ENCODE measurements around the gene B3GNT3. TPM values are rescaled to one million over a fixed set of nuclear protein-coding genes. Genes with fewer than 3 reads are reported as not detected.

The B3GNT3 gene
- polyA plus RNA-seq, 3 donors: not detected

DNA sequence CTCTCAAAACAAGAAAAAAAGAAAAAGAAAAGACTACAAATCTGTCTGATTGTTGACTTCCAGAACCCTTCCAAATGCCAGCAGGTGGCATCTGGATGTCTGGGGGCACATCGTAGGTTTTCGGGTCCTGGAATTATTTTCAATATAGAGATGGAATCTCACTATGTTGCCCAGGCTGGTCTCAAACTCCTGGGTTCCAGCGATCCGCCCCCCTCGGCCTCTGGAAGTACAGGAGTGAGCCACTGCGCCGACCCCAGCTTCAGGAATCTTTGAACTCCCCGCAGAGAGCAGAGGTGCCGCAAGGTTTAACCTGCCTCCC is 567 bp upstream of the B3GNT3 start:
- Histone ChIP-seq H2AFZ (ENCODE audit: insufficient read depth, low read depth, low read length, poor library complexity, severe bottlenecking) (peak overlapping the region; percentile 76), H3K9ac (ENCODE audit: insufficient read depth, low read length, poor library complexity, severe bottlenecking) (peak overlapping the region; percentile 55), H3K27ac (ENCODE audit: low read depth in 1 of 2, low read length in 2 of 2) (no peak overlapping the region), H3K36me3 (replicated peaks in 1 of 2; ENCODE audit: control insufficient read depth in 1 of 2, insufficient read depth in 2 of 2, low read length in 2 of 2) (peaks cover 0 to 2% of the 10 kb centered on the region in 2 donors), H4K20me1 (ENCODE audit: insufficient read depth, low read length) (no peaks in the 10 kb centered on the region), H3K4me1 (ENCODE audit: control insufficient read depth in 1 of 2, insufficient read depth in 2 of 2, low read length in 2 of 2) (peaks cover 10 to 13% of the 10 kb centered on the region in 2 donors), H3K4me2 (replicated peaks; ENCODE audit: extremely low read depth, low read length, poor library complexity, severe bottlenecking) (peak overlapping the region; percentile 76), H3K4me3 (replicated peaks in 1 of 3; ENCODE audit: low read depth in 2 of 3, low read length in 3 of 3) (peak overlapping the region in 1 of 3 experiments; percentile 63), H3K9me3 (replicated peaks in 1 of 2; ENCODE audit: control insufficient read depth in 1 of 2, insufficient read depth in 1 of 2, low read length in 2 of 2) (no peaks in the 10 kb centered on the region), H3K79me2 (ENCODE audit: insufficient read depth, low read length) (no peaks in the 10 kb centered on the region), H3K27me3 (ENCODE audit: control insufficient read depth in 2 of 2, insufficient read depth in 2 of 2, low read length in 2 of 2) (peaks cover 9 to 38% of the 10 kb centered on the region in 2 donors)
- Mint-ChIP-seq H3K27me3 (ENCODE audit: low read depth in 3 of 3) (peaks cover 52 to 73% (median 69%) of the 10 kb centered on the region in 3 donors), H3K36me3 (peaks cover 2% of the 10 kb centered on the region in 2 donors), H3K9me3 (peaks cover 0 to 13% (median 0%) of the 10 kb centered on the region in 7 donors), H3K4me1 (peaks cover 25% of the 10 kb centered on the region), H3K4me3 (peak overlapping the region in 1 of 2 donors; percentile 84), H3K27ac (no peak overlapping the region)
- intact Hi-C loops (cut with micrococcal nuclease): no loop called here
- WGBS (ENCODE audit: insufficient coverage): 52% methylated on average over 9 of the region's 9 CpGs
- TF ChIP-seq, protein P1, sequence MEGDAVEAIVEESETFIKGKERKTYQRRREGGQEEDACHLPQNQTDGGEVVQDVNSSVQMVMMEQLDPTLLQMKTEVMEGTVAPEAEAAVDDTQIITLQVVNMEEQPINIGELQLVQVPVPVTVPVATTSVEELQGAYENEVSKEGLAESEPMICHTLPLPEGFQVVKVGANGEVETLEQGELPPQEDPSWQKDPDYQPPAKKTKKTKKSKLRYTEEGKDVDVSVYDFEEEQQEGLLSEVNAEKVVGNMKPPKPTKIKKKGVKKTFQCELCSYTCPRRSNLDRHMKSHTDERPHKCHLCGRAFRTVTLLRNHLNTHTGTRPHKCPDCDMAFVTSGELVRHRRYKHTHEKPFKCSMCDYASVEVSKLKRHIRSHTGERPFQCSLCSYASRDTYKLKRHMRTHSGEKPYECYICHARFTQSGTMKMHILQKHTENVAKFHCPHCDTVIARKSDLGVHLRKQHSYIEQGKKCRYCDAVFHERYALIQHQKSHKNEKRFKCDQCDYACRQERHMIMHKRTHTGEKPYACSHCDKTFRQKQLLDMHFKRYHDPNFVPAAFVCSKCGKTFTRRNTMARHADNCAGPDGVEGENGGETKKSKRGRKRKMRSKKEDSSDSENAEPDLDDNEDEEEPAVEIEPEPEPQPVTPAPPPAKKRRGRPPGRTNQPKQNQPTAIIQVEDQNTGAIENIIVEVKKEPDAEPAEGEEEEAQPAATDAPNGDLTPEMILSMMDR (IDR thresholded peaks at IDR 0.05): no peak
- DNase-seq: no peak

DNA sequence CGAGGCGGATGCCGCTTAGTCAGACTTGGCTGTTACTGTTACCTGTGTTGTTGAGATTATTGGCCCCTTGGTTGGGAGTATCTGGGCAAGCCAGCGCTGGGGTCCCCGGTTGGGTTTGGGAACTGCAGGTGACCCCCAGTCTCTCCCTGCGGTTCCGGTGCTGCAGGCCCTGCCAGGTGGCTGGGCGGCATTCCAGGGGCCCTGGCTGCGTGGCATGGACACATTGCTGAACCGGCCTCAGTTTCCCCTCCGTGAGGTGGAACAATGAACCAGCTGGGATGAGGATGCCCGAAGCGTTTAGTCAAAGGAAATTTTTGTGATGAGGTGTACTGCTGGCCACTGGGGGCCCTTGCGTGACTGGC is 538 bp downstream of the B3GNT3 start:
- H3K27ac Mint-ChIP-seq: no peak overlapping the region
- H3K27me3 Mint-ChIP-seq (ENCODE audit: low read depth in 3 of 3): peaks cover 57 to 74% (median 71%) of the 10 kb centered on the region in 3 donors
- no peaks in the 10 kb centered on the region for H3K36me3 Mint-ChIP-seq
- peaks cover 23% of the 10 kb centered on the region for H3K4me1 Mint-ChIP-seq
- TF ChIP-seq, protein P1 (IDR thresholded peaks at IDR 0.05): no peak
- Histone ChIP-seq H3K4me3 (replicated peaks in 1 of 3; ENCODE audit: low read depth in 2 of 3, low read length in 3 of 3) (no peak overlapping the region), H3K36me3 (replicated peaks in 1 of 2; ENCODE audit: control insufficient read depth in 1 of 2, insufficient read depth in 2 of 2, low read length in 2 of 2) (no peaks in the 10 kb centered on the region), H2AFZ (ENCODE audit: insufficient read depth, low read depth, low read length, poor library complexity, severe bottlenecking) (no peak overlapping the region), H3K4me1 (ENCODE audit: control insufficient read depth in 1 of 2, insufficient read depth in 2 of 2, low read length in 2 of 2) (peaks cover 10 to 13% of the 10 kb centered on the region in 2 donors), H3K27me3 (ENCODE audit: control insufficient read depth in 2 of 2, insufficient read depth in 2 of 2, low read length in 2 of 2) (peaks cover 9 to 38% of the 10 kb centered on the region in 2 donors), H3K9ac (ENCODE audit: insufficient read depth, low read length, poor library complexity, severe bottlenecking) (no peak overlapping the region), H4K20me1 (ENCODE audit: insufficient read depth, low read length) (no peaks in the 10 kb centered on the region), H3K9me3 (replicated peaks in 1 of 2; ENCODE audit: control insufficient read depth in 1 of 2, insufficient read depth in 1 of 2, low read length in 2 of 2) (no peaks in the 10 kb centered on the region), H3K27ac (ENCODE audit: low read depth in 1 of 2, low read length in 2 of 2) (no peak overlapping the region), H3K79me2 (ENCODE audit: insufficient read depth, low read length) (no peaks in the 10 kb centered on the region), H3K4me2 (replicated peaks; ENCODE audit: extremely low read depth, low read length, poor library complexity, severe bottlenecking) (peak overlapping the region; percentile 76)
- intact Hi-C loops (cut with micrococcal nuclease): no loop called here
- peaks cover 0 to 13% (median 0%) of the 10 kb centered on the region in 7 donors for H3K9me3 Mint-ChIP-seq
- 56% methylated on average over 8 of the region's 14 CpGs for WGBS (ENCODE audit: insufficient coverage)
- peak overlapping the region in 1 of 2 donors; percentile 57 for H3K4me3 Mint-ChIP-seq
- DNase-seq: no peak
